H9 (cell line): Measurements from ENCODE around the gene SORCS2. TPM values are rescaled to one million over a fixed set of nuclear protein-coding genes. Genes with fewer than 3 reads are reported as not detected.
A peak's percentile ranks its signal among the peaks of the same experiment; 100 is the strongest.

ENCODE experiments used
- DNase-seq: peaks from one replicate; pipeline ENCODE4 v3.0.0-alpha.2; 2017
- H2AFZ ChIP-seq: one replicate; pipeline ENCODE4 v1.6.1; 2013; ENCODE audit warnings: mild to moderate bottlenecking, low read length, control low read depth, moderate library complexity
- H2AK5ac ChIP-seq: 2 replicates; pipeline ENCODE4 v1.6.1; 2013; ENCODE audit warnings: low read length, control low read depth, mixed read lengths; ENCODE audit not compliant: insufficient read length
- H2BK120ac ChIP-seq: one replicate; pipeline ENCODE4 v1.6.1; 2013; ENCODE audit warnings: low read depth, mild to moderate bottlenecking, low read length, control low read depth, inconsistent platforms; ENCODE audit not compliant: poor library complexity, severe bottlenecking
- H2BK12ac ChIP-seq: 2 replicates; pipeline ENCODE4 v1.6.1; 2013; ENCODE audit warnings: low read length, control low read depth, mixed read lengths, low read depth; ENCODE audit not compliant: insufficient read length
- H2BK15ac ChIP-seq: 2 replicates; pipeline ENCODE4 v1.6.1; 2013; ENCODE audit warnings: low read depth, low read length, control low read depth
- H2BK20ac ChIP-seq: one replicate; pipeline ENCODE4 v1.6.1; 2013; ENCODE audit warnings: low read depth, mild to moderate bottlenecking, low read length, control low read depth, inconsistent platforms; ENCODE audit not compliant: poor library complexity, severe bottlenecking
- H2BK5ac ChIP-seq: 2 replicates; pipeline ENCODE4 v1.6.1; 2013; ENCODE audit warnings: low read length, control low read depth, mixed read lengths; ENCODE audit not compliant: insufficient read length
- H3K14ac ChIP-seq: 2 replicates; pipeline ENCODE4 v1.6.1; 2013; ENCODE audit warnings: low read length, control low read depth; ENCODE audit not compliant: insufficient read depth
- H3K18ac ChIP-seq: 2 replicates; pipeline ENCODE4 v1.6.1; 2013; ENCODE audit warnings: low read depth, mild to moderate bottlenecking, mixed read lengths, low read length, control low read depth; ENCODE audit not compliant: insufficient read length
- H3K23ac ChIP-seq: 2 replicates; pipeline ENCODE4 v1.6.1; 2013; ENCODE audit warnings: low read length, control low read depth, mixed read lengths, low read depth; ENCODE audit not compliant: insufficient read length
- H3K23me2 ChIP-seq: 2 replicates; pipeline ENCODE4 v1.6.1; 2013; ENCODE audit warnings: low read depth, mild to moderate bottlenecking, mixed read lengths, low read length, control low read depth; ENCODE audit not compliant: insufficient read length, poor library complexity, severe bottlenecking
- H3K27ac ChIP-seq: 2 replicates; pipeline ENCODE4 v1.5.1; 2013; ENCODE audit warnings: low read length, control low read depth, mixed read lengths, low read depth; ENCODE audit not compliant: insufficient read length
- H3K27me3 ChIP-seq: 2 replicates; pipeline ENCODE4 v1.6.1; 2013; ENCODE audit warnings: low read length, control low read depth, inconsistent platforms; ENCODE audit not compliant: insufficient read depth
- H3K4ac ChIP-seq: 2 replicates; pipeline ENCODE4 v1.6.1; 2013; ENCODE audit warnings: low read depth, mild to moderate bottlenecking, control low read depth, inconsistent platforms, low read length, moderate library complexity
- H3K4me1 ChIP-seq: 2 replicates; pipeline ENCODE4 v1.6.1; 2013; ENCODE audit warnings: low read length, control low read depth, inconsistent platforms; ENCODE audit not compliant: insufficient read depth
- H3K4me2 ChIP-seq: 2 replicates; pipeline ENCODE4 v1.6.1; 2013; ENCODE audit warnings: low read length, control low read depth, mixed read lengths; ENCODE audit not compliant: insufficient read length, insufficient read depth
- H3K56ac ChIP-seq: 2 replicates; pipeline ENCODE4 v1.6.1; 2013; ENCODE audit warnings: low read depth, mild to moderate bottlenecking, mixed read lengths, low read length, control low read depth; ENCODE audit not compliant: insufficient read length
- H3K79me1 ChIP-seq: 2 replicates; pipeline ENCODE4 v1.6.1; 2013; ENCODE audit warnings: low read depth, mild to moderate bottlenecking, moderate library complexity, low read length, control low read depth, inconsistent platforms; ENCODE audit not compliant: insufficient read depth, poor library complexity, severe bottlenecking
- H3K79me2 ChIP-seq: 2 replicates; pipeline ENCODE4 v1.6.1; 2013; ENCODE audit warnings: low read length, control low read depth, inconsistent platforms; ENCODE audit not compliant: insufficient read depth
- H3K9ac ChIP-seq: 2 replicates; pipeline ENCODE4 v1.6.1; 2013; ENCODE audit warnings: low read length, control low read depth, mixed read lengths; ENCODE audit not compliant: insufficient read length; ENCODE audit errors: extremely low read depth
- H3K9me3 ChIP-seq: one replicate; pipeline ENCODE4 v1.6.1; 2013; ENCODE audit warnings: low read depth, low read length, inconsistent platforms; ENCODE audit not compliant: control insufficient read depth
- H3T11ph ChIP-seq: one replicate; pipeline ENCODE4 v1.6.1; 2013; ENCODE audit warnings: mild to moderate bottlenecking, low read length, control low read depth, inconsistent platforms
- H4K20me1 ChIP-seq: one replicate; pipeline ENCODE4 v1.6.1; 2013; ENCODE audit not compliant: control insufficient read depth, insufficient read length, insufficient read depth
- H4K5ac ChIP-seq: 2 replicates; pipeline ENCODE4 v1.6.1; 2013; ENCODE audit warnings: low read depth, mild to moderate bottlenecking, mixed read lengths, low read length, control low read depth; ENCODE audit not compliant: insufficient read length
- H4K8ac ChIP-seq: replicated peaks from 2 replicates; pipeline ENCODE4 v1.6.1; 2013; ENCODE audit warnings: low read length, control low read depth, mixed read lengths, low read depth; ENCODE audit not compliant: insufficient read length
- H4K91ac ChIP-seq: 2 replicates; pipeline ENCODE4 v1.6.1; 2013; ENCODE audit warnings: low read depth, mild to moderate bottlenecking, moderate library complexity, mixed read lengths, low read length, control low read depth; ENCODE audit not compliant: insufficient read length
- H3K27ac Mint-ChIP-seq, 3 experiments: 2 replicates in 2 of 3; 3 replicates in 1 of 3; pipeline ENCODE4 v1.8.0; 2020 to 2021; ENCODE audit warnings: mixed read lengths in 3 of 3, mild to moderate bottlenecking in 1 of 3, moderate library complexity in 1 of 3
- H3K27me3 Mint-ChIP-seq: 2 replicates; pipeline ENCODE4 v1.8.0; 2021; ENCODE audit warnings: low read depth, mild to moderate bottlenecking, moderate library complexity, mixed read lengths
- H3K36me3 Mint-ChIP-seq, 3 experiments: 2 replicates in 2 of 3; 3 replicates in 1 of 3; pipeline ENCODE4 v1.8.0; 2020 to 2021; ENCODE audit warnings: low read depth in 3 of 3, mixed read lengths in 3 of 3; ENCODE audit not compliant: insufficient read depth in 1 of 3
- H3K4me1 Mint-ChIP-seq, 2 experiments: 2 replicates each; pipeline ENCODE4 v1.8.0; 2020; ENCODE audit warnings: mixed read lengths in 2 of 2
- H3K4me3 Mint-ChIP-seq, 2 experiments: 2 replicates in 1 of 2; 3 replicates in 1 of 2; pipeline ENCODE4 v1.8.0; 2020 to 2021; ENCODE audit warnings: mild to moderate bottlenecking in 2 of 2, mixed read lengths in 2 of 2, moderate library complexity in 1 of 2
- H3K9me3 Mint-ChIP-seq, 2 experiments: 2 replicates in 1 of 2; 3 replicates in 1 of 2; pipeline ENCODE4 v1.8.0; 2020; ENCODE audit warnings: mild to moderate bottlenecking in 2 of 2, mixed read lengths in 2 of 2, moderate library complexity in 1 of 2
- WGBS: extraction: QIAGEN DNeasy Blood & Tissue Kit; methylation state at CpG from one replicate; pipeline ENCODE4 v1.1.7; 2013; ENCODE audit warnings: missing lambda C conversion rate, low lambda C conversion rate, mixed read lengths; ENCODE audit not compliant: insufficient read length; ENCODE audit errors: extremely low coverage; 5-methylcytosine and 5-hydroxymethylcytosine counted together
- total RNA-seq: library from RNA; stranded (reverse); gene quantifications from 2 replicates; pipeline ENCODE4 v1.2.1, GENCODE V29; 2021
- TF ChIP-seq, protein P1 (sequence below): fragments of 200-600 bp; sonication (generic); conservative IDR thresholded peaks from 3 replicates; pipeline ENCODE4 v1.8.0; 2021; ENCODE audit warnings: antibody characterized with exemption, mild to moderate bottlenecking

The SORCS2 gene
- total RNA-seq, 1 experiment from 2014 or later = 0.57 TPM

DNA sequence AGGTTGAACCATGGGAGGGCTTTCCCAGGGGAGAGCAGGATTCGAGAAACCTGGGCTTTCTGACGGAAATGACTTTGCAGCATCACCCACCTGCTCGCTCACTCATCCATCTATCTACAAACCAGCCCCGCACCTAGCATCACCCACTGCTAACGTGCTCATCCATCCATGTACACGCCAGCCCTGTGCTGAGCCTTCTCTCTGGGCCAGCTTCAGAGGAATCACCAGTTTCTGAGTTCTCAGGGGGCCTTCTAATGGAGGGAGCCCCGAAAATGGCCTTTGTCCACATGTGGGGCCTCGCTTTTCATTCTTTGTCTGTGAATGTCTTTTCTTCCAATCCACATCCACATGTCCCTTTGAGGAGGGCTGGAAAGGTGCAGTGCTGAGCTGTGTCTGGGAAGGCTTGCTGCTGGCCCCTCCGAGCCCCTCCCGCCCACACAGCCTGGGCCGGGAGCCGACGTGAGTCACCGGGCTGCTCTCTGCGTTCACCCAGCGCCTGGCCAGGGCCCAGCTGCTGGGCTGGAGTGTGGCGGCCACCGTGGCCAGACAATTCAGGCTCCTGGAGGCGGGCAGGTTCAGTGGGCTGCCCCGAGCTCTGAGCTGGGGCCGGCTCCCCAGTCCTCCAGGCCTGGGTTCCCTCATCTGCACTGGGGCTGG lies 14.7 kb downstream of the SORCS2 start:
- Mint-ChIP-seq H3K9me3 (no peaks in the 10 kb centered on the region; a peak in 2 of 5 replicates), H3K4me1 (peaks cover 26 to 40% of the 10 kb centered on the region in 2 experiments), H3K36me3 (no peaks in the 10 kb centered on the region), H3K4me3 (no peak overlapping the region), H3K27me3 (no peaks in the 10 kb centered on the region), H3K27ac (peak overlapping the region in 2 of 3 experiments; percentile 29 to 63; a peak in 3 of 7 replicates)
- H2BK12ac ChIP-seq = no peak overlapping the region
- H4K5ac ChIP-seq = no peak overlapping the region
- no peak overlapping the region for H4K91ac ChIP-seq
- no peak overlapping the region for H4K8ac ChIP-seq
- H3K4me1 ChIP-seq = no peaks in the 10 kb centered on the region; the same call in 1 of the 2 replicates
- H2AK5ac ChIP-seq = no peak overlapping the region
- no peak overlapping the region for H3K4me2 ChIP-seq
- H3K14ac ChIP-seq = no peak overlapping the region
- no peak overlapping the region for H3T11ph ChIP-seq
- WGBS = no CpG with 5 or more reads among the region's 21 CpGs
- no peak overlapping the region for H3K4ac ChIP-seq
- no peak overlapping the region for H2BK120ac ChIP-seq
- no peak overlapping the region for H3K56ac ChIP-seq
- no peak overlapping the region for H3K18ac ChIP-seq
- no peaks in the 10 kb centered on the region for H4K20me1 ChIP-seq
- no peak overlapping the region for H3K9ac ChIP-seq
- no peak overlapping the region for H2AFZ ChIP-seq
- H2BK5ac ChIP-seq = no peak overlapping the region
- no peak overlapping the region for H3K23ac ChIP-seq
- DNase-seq = peak; percentile 60
- no peaks in the 10 kb centered on the region for H3K23me2 ChIP-seq
- no peaks in the 10 kb centered on the region for H3K9me3 ChIP-seq
- no peaks in the 10 kb centered on the region for H3K79me2 ChIP-seq
- no peak overlapping the region for H3K27ac ChIP-seq
- H3K79me1 ChIP-seq = no peaks in the 10 kb centered on the region
- no peak overlapping the region for H2BK20ac ChIP-seq
- no peaks in the 10 kb centered on the region for H3K27me3 ChIP-seq
- H2BK15ac ChIP-seq = no peak overlapping the region
- TF ChIP-seq, protein P1, sequence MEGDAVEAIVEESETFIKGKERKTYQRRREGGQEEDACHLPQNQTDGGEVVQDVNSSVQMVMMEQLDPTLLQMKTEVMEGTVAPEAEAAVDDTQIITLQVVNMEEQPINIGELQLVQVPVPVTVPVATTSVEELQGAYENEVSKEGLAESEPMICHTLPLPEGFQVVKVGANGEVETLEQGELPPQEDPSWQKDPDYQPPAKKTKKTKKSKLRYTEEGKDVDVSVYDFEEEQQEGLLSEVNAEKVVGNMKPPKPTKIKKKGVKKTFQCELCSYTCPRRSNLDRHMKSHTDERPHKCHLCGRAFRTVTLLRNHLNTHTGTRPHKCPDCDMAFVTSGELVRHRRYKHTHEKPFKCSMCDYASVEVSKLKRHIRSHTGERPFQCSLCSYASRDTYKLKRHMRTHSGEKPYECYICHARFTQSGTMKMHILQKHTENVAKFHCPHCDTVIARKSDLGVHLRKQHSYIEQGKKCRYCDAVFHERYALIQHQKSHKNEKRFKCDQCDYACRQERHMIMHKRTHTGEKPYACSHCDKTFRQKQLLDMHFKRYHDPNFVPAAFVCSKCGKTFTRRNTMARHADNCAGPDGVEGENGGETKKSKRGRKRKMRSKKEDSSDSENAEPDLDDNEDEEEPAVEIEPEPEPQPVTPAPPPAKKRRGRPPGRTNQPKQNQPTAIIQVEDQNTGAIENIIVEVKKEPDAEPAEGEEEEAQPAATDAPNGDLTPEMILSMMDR = no peak
